Caki2 (cell line): ENCODE data around the gene TELO2. TPM values are rescaled to one million over a fixed set of nuclear protein-coding genes. Genes with fewer than 3 reads are reported as not detected.

Experiments used
- DNase-seq: peaks from one replicate; pipeline ENCODE4 v3.0.0-alpha.2; 2015; ENCODE audit warnings: low read depth
- in situ Hi-C: cut with HindIII; loops from 2 replicates; pipeline ENCODE4 v1.10.0; 2016; ENCODE audit warnings: low sequenced_read_pairs, low pct_unique_long_range_greater_than_20kb, mixed read lengths
- total RNA-seq: library from RNA; depleted of rRNA; stranded (reverse); fragments of >200 nt; shearing (Covaris generic); gene quantifications from 2 replicates; pipeline ENCODE4 v1.2.3, GENCODE V29; 2014; ENCODE audit warnings: low replicate concordance; rRNA removed

The TELO2 gene
- total RNA-seq, 1 experiment from 2014 or later, result 77.2 TPM

DNA sequence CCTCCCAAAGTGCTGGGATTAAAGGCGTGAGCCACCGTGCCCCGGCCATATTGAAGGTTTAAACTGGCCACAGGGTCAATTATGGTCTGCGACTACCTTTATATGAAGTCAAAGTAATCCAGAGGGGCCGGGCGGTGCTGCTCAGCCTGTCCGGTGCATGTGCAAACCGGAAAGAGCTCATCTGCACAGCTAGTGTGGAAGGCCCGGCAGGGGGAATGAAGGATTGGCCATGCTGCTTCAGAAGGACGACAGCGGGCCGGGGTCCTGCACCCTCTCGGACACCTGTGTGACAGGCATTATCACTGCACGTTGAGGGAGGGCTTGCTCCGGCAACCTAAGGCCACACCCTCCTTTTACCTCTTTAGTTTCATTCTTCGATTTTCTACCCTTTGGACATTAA is 63.9 kb downstream of the TELO2 start:
- in situ Hi-C loops, result no loop called here
- DNase-seq, result no peak

DNA sequence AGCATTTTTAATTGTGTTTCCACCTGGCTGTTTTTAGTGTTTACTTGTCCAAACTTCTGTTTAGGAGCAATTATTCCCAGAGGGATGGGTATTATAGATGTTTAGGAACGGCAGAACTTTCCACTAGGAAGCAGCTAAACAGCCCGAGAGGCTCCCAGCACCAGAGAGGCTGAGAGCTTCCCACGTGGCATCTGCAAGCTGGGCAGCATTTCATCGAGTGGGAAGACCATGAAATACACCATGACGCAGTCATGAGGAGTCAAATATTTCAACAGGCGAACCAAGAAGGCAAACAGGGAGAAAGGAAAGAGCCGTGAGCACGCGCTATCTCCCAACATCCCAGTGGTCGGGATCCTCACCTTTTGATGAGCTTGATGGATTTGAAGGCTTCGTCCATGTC is 64.4 kb downstream of the TELO2 start:
- in situ Hi-C loops, result no loop called here
- DNase-seq, result no peak

DNA sequence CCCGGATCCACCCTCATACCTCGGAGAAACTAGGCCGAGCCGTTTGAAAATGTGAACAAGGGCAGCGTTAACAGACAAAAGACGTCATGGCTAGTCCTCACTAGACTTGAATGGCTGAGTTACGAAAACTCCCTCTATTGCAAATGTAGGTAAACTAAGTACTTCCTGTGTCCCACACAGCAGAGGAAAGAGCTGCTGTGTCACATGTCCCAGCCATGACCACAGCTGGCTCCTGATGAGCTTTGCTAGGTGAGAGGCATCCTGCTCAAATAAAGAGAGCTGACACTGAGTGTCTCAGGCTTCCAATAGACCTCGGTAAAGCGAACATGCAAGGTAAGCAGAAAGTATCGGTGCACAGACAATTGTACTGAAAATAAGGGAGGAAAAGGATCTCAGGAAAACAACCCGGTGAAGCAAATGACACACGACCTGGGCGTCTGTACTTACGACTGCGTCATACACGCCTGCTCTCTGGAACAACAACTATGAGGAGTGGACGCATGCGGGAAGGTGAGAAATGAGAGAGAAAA is 66.4 kb downstream of the TELO2 start:
- in situ Hi-C loops, result no loop called here
- DNase-seq, result no peak

Other genes with a start within 250 kb of the TELO2 start
- gene TPSD1, start 237.3 kb upstream of the TELO2 start, total RNA-seq, result not detected in 2 replicates
- 294 and 312 TPM in 2 replicates for gene UBE2I, start 183.7 kb upstream of the TELO2 start, total RNA-seq
- gene BAIAP3, start 159.7 kb upstream of the TELO2 start, total RNA-seq, result 4.5 TPM in 2 replicates
- 208 and 278 TPM in 2 replicates for gene TSR3, start 141.5 kb upstream of the TELO2 start, total RNA-seq
- 81.0 and 93.5 TPM in 2 replicates for gene GNPTG, start 141.4 kb upstream of the TELO2 start, total RNA-seq
- gene UNKL, start 78.7 kb upstream of the TELO2 start, total RNA-seq, result 40.5 and 46.1 TPM in 2 replicates
- gene UQCC4, start 72.6 kb upstream of the TELO2 start, total RNA-seq, result 51.7 and 72.0 TPM in 2 replicates
- gene PERCC1, start 62.3 kb upstream of the TELO2 start, total RNA-seq, result not detected in 2 replicates
- not detected in 2 replicates for gene CCDC154, start 48.8 kb upstream of the TELO2 start, total RNA-seq
- 221 and 247 TPM in 2 replicates for gene CLCN7, start 18.3 kb upstream of the TELO2 start, total RNA-seq
- gene PTX4, start 4.4 kb upstream of the TELO2 start, total RNA-seq, result not detected in 2 replicates
- not detected in 2 replicates for gene TMEM204, start 40.3 kb downstream of the TELO2 start, total RNA-seq
- 34.1 and 57.5 TPM in 2 replicates for gene IFT140, start 118.7 kb downstream of the TELO2 start, total RNA-seq
- 4.1 TPM in 2 replicates for gene CRAMP1, start 119.0 kb downstream of the TELO2 start, total RNA-seq
- 257 and 290 TPM in 2 replicates for gene JPT2, start 184.9 kb downstream of the TELO2 start, total RNA-seq
- gene MAPK8IP3, start 212.8 kb downstream of the TELO2 start, total RNA-seq, result 13.8 and 24.5 TPM in 2 replicates